DND-41 (cell line): ENCODE measurements around the gene CFAP92.

Experiments
- ATAC-seq: fragments of 200-7000 bp; cut with Tn5 transposase; 3 replicates; pipeline ENCODE4 v1.9.1; 2021; ENCODE audit warnings: low read depth; ENCODE audit not compliant: insufficient read depth
- DNase-seq: peaks from one replicate; pipeline ENCODE4 v3.0.0-alpha.2; 2020
- H2AFZ ChIP-seq: 2 replicates; pipeline ENCODE4 v1.6.0; 2012; ENCODE audit warnings: low read depth, low read length
- H3K27ac ChIP-seq: 2 replicates; pipeline ENCODE4 v1.5.1; 2012; ENCODE audit warnings: low read length, inconsistent platforms
- H3K27me3 ChIP-seq: fragments of 200-600 bp; sonication (generic); 2 replicates; pipeline ENCODE4 v1.6.0; 2012; ENCODE audit warnings: low read length, mild to moderate bottlenecking, inconsistent platforms; ENCODE audit not compliant: insufficient read depth, poor library complexity
- H3K36me3 ChIP-seq: 2 replicates; pipeline ENCODE4 v1.5.1; 2012; ENCODE audit warnings: low read length, inconsistent platforms; ENCODE audit not compliant: insufficient read depth
- H3K4me1 ChIP-seq: 2 replicates; pipeline ENCODE4 v1.5.1; 2012; ENCODE audit warnings: mild to moderate bottlenecking, low read length; ENCODE audit not compliant: insufficient read depth
- H3K4me2 ChIP-seq: 2 replicates; pipeline ENCODE4 v1.6.0; 2012; ENCODE audit warnings: mild to moderate bottlenecking, moderate library complexity, low read length, inconsistent platforms; ENCODE audit not compliant: insufficient read depth
- H3K4me3 ChIP-seq, 2 experiments: fragments of 200-600 bp in 1 of 2; shearing (Covaris generic) in 1 of 2; 2 replicates each; pipeline ENCODE4 v1.5.1; 2012 to 2016; ENCODE audit warnings: inconsistent platforms in 2 of 2, low read length in 2 of 2, mild to moderate bottlenecking in 2 of 2, low read depth in 1 of 2, moderate library complexity in 1 of 2
- H3K79me2 ChIP-seq: 2 replicates; pipeline ENCODE4 v1.6.0; 2012; ENCODE audit warnings: low read length, inconsistent platforms; ENCODE audit not compliant: insufficient read depth
- H3K9ac ChIP-seq: 2 replicates; pipeline ENCODE4 v1.6.0; 2012; ENCODE audit warnings: low read depth, mild to moderate bottlenecking, inconsistent platforms, low read length, moderate library complexity
- H3K9me3 ChIP-seq: 2 replicates; pipeline ENCODE4 v1.5.1; 2012; ENCODE audit warnings: low read length, moderate library complexity, mild to moderate bottlenecking, inconsistent platforms; ENCODE audit not compliant: insufficient read depth, severe bottlenecking
- H4K20me1 ChIP-seq: 2 replicates; pipeline ENCODE4 v1.6.0; 2012; ENCODE audit warnings: low read length; ENCODE audit not compliant: insufficient read depth
- EZH2 ChIP-seq: IDR thresholded peaks from 3 replicates; pipeline ENCODE4 v1.6.1; 2012; ENCODE audit warnings: borderline replicate concordance, low read depth, mild to moderate bottlenecking, moderate library complexity, low read length, inconsistent platforms; ENCODE audit not compliant: severe bottlenecking
- TF ChIP-seq, protein P1 (sequence below): IDR thresholded peaks from 2 replicates; pipeline ENCODE4 v1.5.1; 2012; ENCODE audit warnings: borderline replicate concordance, low read length, moderate library complexity, mild to moderate bottlenecking; ENCODE audit not compliant: poor library complexity, severe bottlenecking; ENCODE audit errors: extremely low read depth

Gene CFAP92

DNA sequence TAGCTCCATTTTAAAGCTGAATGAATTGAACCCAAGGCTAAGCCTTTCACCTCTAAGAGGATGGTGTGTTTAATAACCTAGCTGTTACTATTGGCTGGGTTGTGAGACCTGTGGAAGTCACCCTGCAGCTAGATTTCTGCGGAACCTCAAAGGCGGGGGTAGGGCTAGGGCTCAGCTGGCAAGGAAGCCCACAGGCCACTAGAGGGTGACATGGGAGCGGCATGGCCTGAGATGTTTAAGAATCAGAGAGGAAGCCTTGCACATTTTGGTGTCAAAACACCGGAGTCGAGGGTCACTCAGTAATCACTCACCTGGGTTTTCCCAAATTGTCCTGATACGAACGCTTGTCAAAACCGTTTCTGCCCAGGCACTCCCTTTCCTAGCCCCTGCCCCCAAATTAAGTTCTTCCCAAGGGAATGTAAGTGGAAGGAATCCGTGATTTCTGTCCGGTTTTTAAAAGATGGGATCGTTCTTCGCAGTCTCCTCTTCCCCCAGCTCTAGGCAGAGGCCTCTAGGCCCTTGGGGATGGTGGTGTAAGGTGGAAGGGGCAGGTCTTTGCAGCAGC lies 118.2 kb downstream of the CFAP92 start:
- Histone ChIP-seq H3K27ac (no peak overlapping the region), H2AFZ (no peak overlapping the region), H3K4me3 (no peak overlapping the region), H3K4me2 (no peak overlapping the region), H3K79me2 (peaks cover 26% of the 10 kb centered on the region), H3K27me3 (no peaks in the 10 kb centered on the region), H3K4me1 (peaks cover 20% of the 10 kb centered on the region), H3K36me3 (peaks cover 1% of the 10 kb centered on the region), H3K9me3 (no peaks in the 10 kb centered on the region), H3K9ac (no peak overlapping the region; the same call in 1 of the 2 replicates), H4K20me1 (no peaks in the 10 kb centered on the region)
- ATAC-seq (peak; percentile 36; the same call in 2 of the 3 replicates), DNase-seq (peak; percentile 58)
- TF ChIP-seq, protein P1, sequence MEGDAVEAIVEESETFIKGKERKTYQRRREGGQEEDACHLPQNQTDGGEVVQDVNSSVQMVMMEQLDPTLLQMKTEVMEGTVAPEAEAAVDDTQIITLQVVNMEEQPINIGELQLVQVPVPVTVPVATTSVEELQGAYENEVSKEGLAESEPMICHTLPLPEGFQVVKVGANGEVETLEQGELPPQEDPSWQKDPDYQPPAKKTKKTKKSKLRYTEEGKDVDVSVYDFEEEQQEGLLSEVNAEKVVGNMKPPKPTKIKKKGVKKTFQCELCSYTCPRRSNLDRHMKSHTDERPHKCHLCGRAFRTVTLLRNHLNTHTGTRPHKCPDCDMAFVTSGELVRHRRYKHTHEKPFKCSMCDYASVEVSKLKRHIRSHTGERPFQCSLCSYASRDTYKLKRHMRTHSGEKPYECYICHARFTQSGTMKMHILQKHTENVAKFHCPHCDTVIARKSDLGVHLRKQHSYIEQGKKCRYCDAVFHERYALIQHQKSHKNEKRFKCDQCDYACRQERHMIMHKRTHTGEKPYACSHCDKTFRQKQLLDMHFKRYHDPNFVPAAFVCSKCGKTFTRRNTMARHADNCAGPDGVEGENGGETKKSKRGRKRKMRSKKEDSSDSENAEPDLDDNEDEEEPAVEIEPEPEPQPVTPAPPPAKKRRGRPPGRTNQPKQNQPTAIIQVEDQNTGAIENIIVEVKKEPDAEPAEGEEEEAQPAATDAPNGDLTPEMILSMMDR: peak; percentile 77
- TF ChIP-seq EZH2: no peak

DNA sequence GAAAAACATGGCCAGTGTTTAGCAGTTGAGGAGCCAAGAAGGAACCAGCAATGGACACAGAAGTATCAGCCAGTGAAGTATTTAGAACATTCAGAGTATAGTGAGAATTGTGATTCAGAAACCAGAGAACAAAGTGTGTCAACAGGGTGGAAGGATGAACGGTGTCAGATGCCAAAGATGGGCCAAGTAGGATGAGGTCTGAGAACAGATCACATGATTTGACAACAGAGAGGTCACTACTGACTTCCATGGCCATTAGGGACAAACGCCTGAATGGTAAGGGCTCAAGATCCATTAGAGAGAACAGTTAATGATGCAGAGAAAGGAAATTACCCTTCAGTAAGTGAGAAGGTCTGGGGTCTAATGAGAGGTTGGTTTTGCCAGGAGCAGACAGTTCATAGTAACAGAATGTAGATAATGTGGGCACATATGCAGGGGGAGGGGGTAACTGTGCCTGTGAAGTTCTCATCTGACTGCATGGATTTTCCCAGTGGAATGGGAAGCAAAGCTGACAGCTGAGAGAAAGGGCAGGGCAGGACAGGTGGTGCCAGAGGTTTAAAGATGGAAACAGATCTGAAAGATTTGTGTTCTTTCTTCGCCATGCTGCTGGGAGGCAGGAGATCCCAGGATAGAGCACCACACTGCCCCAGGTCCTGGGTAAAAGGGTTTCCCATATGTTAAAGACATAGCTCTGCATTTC lies 119.2 kb downstream of the CFAP92 start:
- H3K27me3 ChIP-seq: no peaks in the 10 kb centered on the region
- peaks cover 11% of the 10 kb centered on the region for H3K4me1 ChIP-seq
- no peak overlapping the region for H3K4me2 ChIP-seq
- H3K36me3 ChIP-seq: no peaks in the 10 kb centered on the region
- H3K27ac ChIP-seq: no peak overlapping the region
- DNase-seq (no peak), ATAC-seq (no peak)
- H2AFZ ChIP-seq: no peak overlapping the region
- H3K4me3 ChIP-seq: no peak overlapping the region
- H3K9ac ChIP-seq: no peak overlapping the region
- no peaks in the 10 kb centered on the region for H4K20me1 ChIP-seq
- no peaks in the 10 kb centered on the region for H3K9me3 ChIP-seq
- TF ChIP-seq EZH2: no peak
- TF ChIP-seq, protein P1: no peak
- H3K79me2 ChIP-seq: peaks cover 16% of the 10 kb centered on the region

DNA sequence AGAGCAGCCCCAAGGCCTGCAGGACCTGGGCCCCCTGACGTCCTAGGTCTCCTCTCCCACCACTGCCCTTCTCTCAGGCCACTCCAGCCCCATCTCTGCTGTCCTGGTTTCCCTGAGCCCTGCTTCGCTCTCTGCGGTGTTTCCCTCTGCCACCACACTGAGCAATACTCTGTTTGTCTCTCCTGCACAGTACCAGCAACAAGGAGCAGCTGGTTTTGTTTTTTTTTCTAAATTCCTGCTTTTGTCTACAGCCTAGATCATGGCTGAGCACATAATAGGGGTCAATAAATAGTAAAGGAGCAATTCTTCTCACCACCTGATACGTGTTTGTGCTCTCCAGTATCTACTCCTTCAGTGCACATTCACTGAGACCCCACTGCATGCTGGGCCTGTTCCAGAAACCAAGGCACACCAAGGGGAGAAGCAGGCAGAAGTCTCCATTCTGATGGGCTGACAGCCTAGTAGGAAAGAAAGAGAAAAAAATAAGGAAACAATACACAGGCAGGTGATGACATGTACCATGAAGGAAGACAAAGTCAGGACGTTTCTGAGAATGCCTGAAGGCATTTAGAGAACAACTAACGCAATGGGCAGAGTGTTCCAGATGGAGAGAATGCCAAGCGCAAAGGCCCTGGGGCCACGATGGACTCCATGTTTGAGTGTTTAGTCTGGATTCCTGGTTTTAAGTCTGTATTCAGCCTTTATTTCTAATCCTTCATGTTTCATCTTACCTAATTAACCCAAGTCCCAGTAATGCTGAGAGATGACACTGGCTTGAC lies 120.4 kb downstream of the CFAP92 start:
- H2AFZ ChIP-seq: no peak overlapping the region

More for the DNA sequence above, 120.4 kb downstream of the CFAP92 start:
- Histone ChIP-seq H3K27ac (no peak overlapping the region), H4K20me1 (no peaks in the 10 kb centered on the region), H3K36me3 (no peaks in the 10 kb centered on the region), H3K27me3 (no peaks in the 10 kb centered on the region), H3K4me2 (no peak overlapping the region), H3K9ac (no peak overlapping the region), H3K79me2 (peaks cover 4% of the 10 kb centered on the region), H3K4me1 (peaks cover 10% of the 10 kb centered on the region), H3K9me3 (no peaks in the 10 kb centered on the region), H3K4me3 (no peak overlapping the region)
- no peak for DNase-seq
- no peak for ATAC-seq
- TF ChIP-seq, protein P1: no peak
- TF ChIP-seq EZH2: no peak
